Right lobe of liver (tissue), 6 donors: ENCODE data around the gene BRIP1. TPM values are rescaled to one million over a fixed set of nuclear protein-coding genes. Genes with fewer than 3 reads are reported as not detected.
"Not testable (repeated sequence)": the region's sequence is repeated elsewhere in the genome, so short reads cannot be mapped to it uniquely, and the experiment has no call there.

Experiments used
- ATAC-seq, 4 donors: fragments of 200-7000 bp; cut with Tn5 transposase; one replicate each; pipeline ENCODE4 v1.9.1; 2020; ENCODE audit warnings: mild to moderate bottlenecking in 4 of 4, moderate library complexity in 4 of 4
- DNase-seq, 3 donors: peaks; one replicate each; pipeline ENCODE4 v3.0.0-alpha.2; 2020
- H3K27ac ChIP-seq, 3 donors: fragments of 200-600 bp; one replicate each; pipeline ENCODE4 v1.8.0; 2022
- H3K27me3 ChIP-seq, 2 donors: fragments of 200-600 bp; one replicate each; pipeline ENCODE4 v1.8.0; 2022
- H3K36me3 ChIP-seq, 4 donors: fragments of 200-600 bp; sonication (generic) in 1 of 4; one replicate each; pipeline versions ENCODE4 v1.5.1 to v1.8.0; 2017 to 2022; ENCODE audit warnings: control low read depth in 1 of 4
- H3K4me1 ChIP-seq, 4 donors: fragments of 200-600 bp; sonication (generic) in 1 of 4; one replicate each; pipeline versions ENCODE4 v1.5.1 to v1.8.0; 2017 to 2022; ENCODE audit warnings: control low read depth in 1 of 4
- H3K4me3 ChIP-seq, 3 donors: fragments of 200-600 bp; one replicate each; pipeline ENCODE4 v1.8.0; 2022
- H3K9me3 ChIP-seq, 4 donors: fragments of 200-600 bp; sonication (generic) in 1 of 4; one replicate each; pipeline versions ENCODE4 v1.5.1 to v1.8.0; 2017 to 2022; ENCODE audit warnings: control low read depth in 1 of 4
- CTCF ChIP-seq, 4 donors: fragments of 200-600 bp in 3 of 4; fragments of 450-650 bp in 1 of 4; IDR thresholded peaks; one replicate each; pipeline versions ENCODE4 v1.5.1 to v1.8.0; 2016 to 2022; ENCODE audit warnings: antibody characterized with exemption in 4 of 4, mild to moderate bottlenecking in 2 of 4
- POLR2A ChIP-seq: fragments of 450-650 bp; IDR thresholded peaks from one replicate; pipeline ENCODE4 v1.6.1; 2017; ENCODE audit warnings: antibody characterized with exemption, mild to moderate bottlenecking
- WGBS: methylation state at CpG from one replicate; pipeline ENCODE4 v1.1.6; 2018; ENCODE audit warnings: low coverage, low lambda C conversion rate; ENCODE audit not compliant: insufficient coverage; ENCODE audit errors: missing lambda C conversion rate; 5-methylcytosine and 5-hydroxymethylcytosine counted together
- intact Hi-C, 2 donors: fragments of 100-400 bp; cut with DNase I; formaldehyde crosslinking; loops; one replicate each; pipeline versions ENCODE4 v1.11.2 to v1.14.1; 2022
- total RNA-seq, 6 experiments: library from RNA; depleted of rRNA in 2 of 6; stranded (reverse); fragments of >200 nt in 2 of 6; fragmentation: NEBNext Ultra II Directional in 3 of 6; extraction: Animal tissue kit (Norgen Biotek cat#: 25700) in 3 of 6; gene quantifications; one replicate each; pipeline versions ENCODE4 v1.1.0 to v1.2.4, GENCODE V29; 2016 to 2023
- donor health status: DM: no; HTN: yes; CAD: no.
- donor health status: DM: no; HTN: no; CAD: no.
- donor health status: DM: no; HTN: no; CAD: no.
- donor health status: DM: no; HTN: yes; CAD: no.
- donor health status: DM: no; HTN: yes; CAD: no.

Gene BRIP1
- total RNA-seq, 6 experiments from 2014 or later = 1.0 to 1.6 (median 1.1) TPM

GRCh38 chr17:61821655-61822054 lies 41.7 kb downstream of the BRIP1 start:
- Histone ChIP-seq H3K36me3 (no peaks in the 10 kb centered on the region), H3K4me3 (no peak overlapping the region), H3K27me3 (no peaks in the 10 kb centered on the region), H3K27ac (no peak overlapping the region), H3K9me3 (no peaks in the 10 kb centered on the region), H3K4me1 (no peaks in the 10 kb centered on the region)
- intact Hi-C loops = no loop called here
- no peak for ATAC-seq
- no peak for DNase-seq
- TF ChIP-seq POLR2A (no peak), CTCF (IDR thresholded peaks at IDR 0.05) (no peak)
- 88% methylated on average over 4 of the region's 4 CpGs for WGBS

GRCh38 chr17:61819265-61819664 lies 44.1 kb downstream of the BRIP1 start:
- H3K36me3 ChIP-seq = not testable (repeated sequence)
- 90% methylated on average over 3 of the region's 3 CpGs for WGBS

GRCh38 chr17:61818225-61818624 lies 45.1 kb downstream of the BRIP1 start:
- DNase-seq = no peak
- Histone ChIP-seq H3K4me3 (no peak overlapping the region), H3K27ac (no peak overlapping the region), H3K4me1 (no peaks in the 10 kb centered on the region), H3K36me3 (no peaks in the 10 kb centered on the region), H3K9me3 (no peaks in the 10 kb centered on the region), H3K27me3 (no peaks in the 10 kb centered on the region)
- TF ChIP-seq CTCF (IDR thresholded peaks at IDR 0.05) = no peak
- no peak for TF ChIP-seq POLR2A
- intact Hi-C loops = no loop called here
- ATAC-seq = no peak

More at GRCh38 chr17:61819265-61819664, 44.1 kb downstream of the BRIP1 start:
- DNase-seq, intact Hi-C loops, H3K27ac ChIP-seq, H3K27me3 ChIP-seq, H3K4me1 ChIP-seq, ATAC-seq, H3K9me3 ChIP-seq, H3K4me3 ChIP-seq: not testable (repeated sequence)

GRCh38 chr17:61817452-61817851 lies 45.9 kb downstream of the BRIP1 start:
- TF ChIP-seq CTCF (IDR thresholded peaks at IDR 0.05) = no peak
- no peak for TF ChIP-seq POLR2A
- H3K36me3 ChIP-seq = no peaks in the 10 kb centered on the region
- no peaks in the 10 kb centered on the region for H3K4me1 ChIP-seq
- intact Hi-C loops = no loop called here
- H3K9me3 ChIP-seq = no peaks in the 10 kb centered on the region
- H3K27me3 ChIP-seq = no peaks in the 10 kb centered on the region
- H3K4me3 ChIP-seq = no peak overlapping the region
- no peak overlapping the region for H3K27ac ChIP-seq
- DNase-seq (no peak), ATAC-seq (no peak)
- 98% methylated on average over 3 of the region's 3 CpGs for WGBS

- 57% methylated on average over 4 of the region's 4 CpGs for WGBS
These were observed 46.8 kb downstream of the BRIP1 start for GRCh38 chr17:61816538-61816937.

More at GRCh38 chr17:61816538-61816937, 46.8 kb downstream of the BRIP1 start:
- intact Hi-C loops = no loop called here
- H3K4me3 ChIP-seq = no peak overlapping the region
- TF ChIP-seq POLR2A (no peak), CTCF (IDR thresholded peaks at IDR 0.05) (no peak)
- no peaks in the 10 kb centered on the region for H3K36me3 ChIP-seq
- no peaks in the 10 kb centered on the region for H3K9me3 ChIP-seq
- DNase-seq = no peak
- no peak for ATAC-seq
- H3K27me3 ChIP-seq = no peaks in the 10 kb centered on the region
- H3K27ac ChIP-seq = no peak overlapping the region
- H3K4me1 ChIP-seq = no peaks in the 10 kb centered on the region
